ENCODE measurements around the gene GNAQ.
"Not testable (repeated sequence)": the region's sequence is repeated elsewhere in the genome, so short reads cannot be mapped to it uniquely, and the experiment has no call there.

The GNAQ gene

GRCh38 chr9:77731008-77731698 is 300.5 kb downstream of the GNAQ start:
- no peak for DNase-seq (ENCODE audit: low read depth)

GRCh38 chr9:77729177-77729576 is 302.4 kb downstream of the GNAQ start:
- no peak for DNase-seq (ENCODE audit: low read depth)

DNA sequence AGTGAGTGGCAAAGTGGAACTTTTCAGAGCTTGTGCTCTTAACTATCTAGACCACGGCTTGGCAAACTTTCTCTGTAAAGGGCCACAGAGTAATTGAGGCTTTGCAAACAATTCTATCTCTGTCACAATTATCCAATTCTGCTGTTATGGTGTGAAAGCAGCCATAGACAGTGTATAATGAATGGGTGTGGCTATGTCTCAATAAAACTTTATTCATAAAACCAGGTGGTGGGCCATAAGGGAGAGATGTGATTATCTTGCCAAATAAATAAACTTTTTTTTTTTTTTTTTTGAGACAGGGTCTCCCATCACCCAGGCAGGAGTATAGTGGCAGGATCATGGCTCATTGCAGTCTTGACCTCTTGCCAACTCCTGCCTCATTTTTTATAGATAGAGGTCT is 304.8 kb downstream of the GNAQ start:
- DNase-seq (ENCODE audit: low read depth): no peak

DNA sequence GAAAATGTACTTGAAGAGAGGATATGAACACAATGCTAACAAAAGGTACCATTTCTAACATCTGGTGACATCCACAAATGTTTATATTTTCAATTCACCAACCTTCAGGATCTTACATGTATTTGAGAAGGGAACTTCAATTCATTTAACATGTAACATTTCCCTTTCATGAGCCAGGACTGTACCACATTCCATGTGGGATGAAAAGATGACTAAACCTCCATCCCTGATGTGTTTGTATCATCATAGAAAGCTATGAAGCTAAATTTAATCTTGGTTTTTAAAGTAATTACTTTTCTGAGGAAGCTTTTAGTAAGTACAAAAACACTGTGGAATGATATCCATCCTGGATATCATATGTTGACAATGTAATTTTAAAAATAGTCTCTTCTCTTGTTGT is 305.3 kb downstream of the GNAQ start:
- DNase-seq (ENCODE audit: low read depth): no peak

DNA sequence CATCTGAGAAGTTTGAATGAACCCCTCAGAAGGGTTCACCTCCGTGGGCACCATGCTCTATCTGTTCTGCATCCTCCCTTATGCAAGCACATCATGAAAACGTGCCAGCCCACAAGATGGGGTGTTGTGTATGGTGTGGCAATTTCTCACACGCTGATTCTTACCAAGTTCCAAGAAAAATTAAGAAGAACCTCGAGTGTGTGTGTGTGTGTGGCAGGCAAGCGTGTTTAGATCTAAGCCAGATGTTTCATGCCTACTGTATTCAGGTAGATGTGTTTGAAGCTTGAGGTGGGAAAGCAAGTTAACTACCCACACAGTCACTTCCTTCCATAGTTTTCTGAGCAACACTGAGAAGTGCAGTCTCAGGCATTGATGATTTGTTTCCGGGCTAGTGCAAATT is 305.8 kb downstream of the GNAQ start:
- DNase-seq (ENCODE audit: low read depth): no peak

- no peak for DNase-seq (ENCODE audit: low read depth)
Measured at GRCh38 chr9:77725046-77725694, 306.4 kb downstream of the GNAQ start.

GRCh38 chr9:77721156-77721555 is 310.5 kb downstream of the GNAQ start:
- DNase-seq (ENCODE audit: low read depth): not testable (repeated sequence)

DNA sequence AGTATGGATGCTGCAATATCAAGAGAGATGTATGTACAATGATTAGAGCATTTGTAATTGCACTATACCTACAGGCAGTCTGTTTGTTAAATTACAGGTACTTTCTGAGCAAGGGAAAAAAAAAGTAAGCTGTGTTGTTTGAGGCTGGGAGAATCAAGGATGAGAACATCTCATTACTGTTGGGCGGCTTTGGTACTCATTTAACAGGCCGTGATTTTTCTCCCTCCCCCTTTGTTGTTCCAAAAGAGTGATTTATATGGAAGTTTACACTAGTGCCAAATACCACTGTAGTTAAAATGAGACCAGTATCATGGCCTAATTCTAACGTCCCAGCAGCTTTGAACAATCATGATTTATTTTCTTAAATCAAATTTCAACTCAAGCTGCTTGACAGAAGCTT is 312.3 kb downstream of the GNAQ start:
- DNase-seq (ENCODE audit: low read depth): no peak

DNA sequence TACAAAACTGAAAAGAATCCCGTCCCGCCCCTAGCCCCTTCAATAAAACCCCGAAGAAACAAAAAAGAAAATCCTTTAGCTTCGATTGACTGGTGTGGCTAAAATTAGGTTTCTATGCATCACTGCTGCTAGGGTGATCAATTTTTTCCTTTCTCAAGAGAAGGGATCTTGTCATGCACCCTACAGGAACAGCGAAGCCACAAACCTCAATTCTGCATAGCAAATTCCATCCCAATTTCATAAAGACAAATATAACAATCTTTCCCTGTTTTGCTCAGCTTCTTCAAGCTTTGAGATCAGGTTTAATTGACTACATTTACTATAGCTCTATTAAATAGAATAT is 313.3 kb downstream of the GNAQ start:
- not testable (repeated sequence) for DNase-seq (ENCODE audit: low read depth)

DNA sequence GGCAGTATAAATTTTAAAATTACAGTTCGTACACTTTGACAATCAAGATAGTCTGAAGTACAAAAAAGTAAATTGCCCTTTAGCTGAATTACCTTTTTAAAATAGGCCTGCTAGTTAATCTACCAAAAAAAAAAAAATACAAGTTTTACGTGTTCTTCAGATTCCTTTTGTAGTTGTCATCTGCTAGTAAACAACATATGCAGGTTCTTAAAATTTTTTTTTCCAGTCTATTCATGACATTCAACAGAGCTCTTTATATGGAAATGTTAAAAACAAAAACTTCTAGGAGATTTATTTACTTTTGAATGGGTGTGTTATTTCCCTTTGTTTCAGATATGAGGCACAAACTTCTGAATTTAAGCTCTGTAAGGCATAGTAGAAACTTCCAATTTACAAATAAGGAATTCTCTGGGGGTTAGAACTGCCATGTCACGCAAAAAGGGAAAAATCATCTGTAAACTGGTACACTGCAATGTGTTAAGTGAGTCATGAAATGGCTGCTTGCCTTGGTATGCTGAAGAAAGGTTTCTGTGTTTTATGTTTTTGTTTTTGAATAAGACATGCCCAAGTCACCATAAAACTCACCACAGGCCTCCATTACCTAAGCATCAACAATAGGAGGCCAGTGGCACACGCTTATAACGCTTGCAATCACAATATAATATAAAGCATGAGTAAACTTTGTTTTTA is 313.9 kb downstream of the GNAQ start:
- DNase-seq (ENCODE audit: low read depth): peak; percentile 58

- no peak for DNase-seq (ENCODE audit: low read depth)
Measured at GRCh38 chr9:77714077-77714549, 317.5 kb downstream of the GNAQ start.

DNA sequence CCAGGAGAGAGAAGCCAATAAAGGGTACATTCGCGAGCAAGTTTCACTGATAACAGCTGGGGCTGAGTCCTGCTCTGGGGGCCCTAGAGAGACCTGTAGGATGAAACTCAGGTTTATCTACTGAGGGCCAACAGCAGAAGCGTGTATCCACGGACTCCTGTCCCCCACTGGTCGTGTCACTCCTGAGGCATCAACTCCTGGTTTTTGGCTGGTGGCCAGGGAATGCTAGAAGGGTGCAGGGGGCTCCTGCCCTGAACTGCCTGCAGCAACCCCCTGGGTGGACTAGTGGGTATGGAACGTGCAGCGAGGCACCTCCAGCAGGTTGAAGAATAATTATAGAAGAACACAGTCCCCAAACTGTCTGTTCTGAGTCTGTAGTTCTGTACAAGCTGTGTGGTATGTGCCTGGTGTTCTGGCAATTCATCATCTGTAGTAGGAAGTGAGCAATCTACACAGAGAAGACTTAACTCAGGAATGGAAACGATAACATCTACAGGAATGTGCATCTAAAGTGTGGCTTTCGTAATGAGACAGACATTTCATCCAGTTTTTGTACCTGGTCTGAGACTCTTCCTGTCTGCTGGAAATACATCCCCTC is 319.0 kb downstream of the GNAQ start:
- no peak for DNase-seq (ENCODE audit: low read depth)

DNA sequence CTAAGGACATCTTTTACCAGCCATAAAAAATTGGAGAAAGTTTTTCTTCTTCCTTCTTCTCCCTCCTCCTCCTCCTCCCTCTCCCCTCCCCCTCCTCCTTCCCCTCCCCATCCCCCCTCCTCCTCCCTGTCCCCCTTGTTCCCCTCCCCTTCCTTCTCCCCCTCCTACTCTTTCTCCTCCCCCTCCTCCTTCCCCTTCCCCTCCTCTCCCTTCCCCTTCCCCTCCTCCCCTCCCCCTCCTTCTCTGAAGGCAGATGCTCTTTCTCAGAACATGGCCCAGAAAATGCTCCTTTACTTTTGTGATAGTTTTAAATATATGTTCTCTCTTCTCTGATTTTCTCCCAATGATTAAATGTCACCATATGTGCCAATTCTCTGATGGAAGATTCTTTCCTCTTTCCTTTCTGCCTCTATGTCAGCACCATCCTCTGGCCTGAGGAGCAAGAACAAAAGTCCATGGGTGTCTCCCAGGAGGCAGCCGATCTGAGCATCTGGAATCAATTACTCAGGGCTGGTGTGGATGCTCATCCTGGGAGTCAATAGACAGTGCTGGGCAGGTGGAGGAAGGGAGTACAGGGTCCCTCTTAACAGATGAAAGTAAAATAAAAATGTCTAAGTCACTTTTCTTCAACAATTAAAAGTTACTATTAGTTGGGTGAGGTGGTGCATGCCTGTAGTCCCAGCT is 320.5 kb downstream of the GNAQ start:
- no peak for DNase-seq (ENCODE audit: low read depth)

GRCh38 chr9:77710316-77710715 is 321.3 kb downstream of the GNAQ start:
- DNase-seq (ENCODE audit: low read depth): no peak

- no peak for DNase-seq (ENCODE audit: low read depth)
Measured at GRCh38 chr9:77708064-77708815, 323.4 kb downstream of the GNAQ start.

GRCh38 chr9:77707383-77708063 is 324.1 kb downstream of the GNAQ start:
- DNase-seq (ENCODE audit: low read depth): peak; percentile 98

DNA sequence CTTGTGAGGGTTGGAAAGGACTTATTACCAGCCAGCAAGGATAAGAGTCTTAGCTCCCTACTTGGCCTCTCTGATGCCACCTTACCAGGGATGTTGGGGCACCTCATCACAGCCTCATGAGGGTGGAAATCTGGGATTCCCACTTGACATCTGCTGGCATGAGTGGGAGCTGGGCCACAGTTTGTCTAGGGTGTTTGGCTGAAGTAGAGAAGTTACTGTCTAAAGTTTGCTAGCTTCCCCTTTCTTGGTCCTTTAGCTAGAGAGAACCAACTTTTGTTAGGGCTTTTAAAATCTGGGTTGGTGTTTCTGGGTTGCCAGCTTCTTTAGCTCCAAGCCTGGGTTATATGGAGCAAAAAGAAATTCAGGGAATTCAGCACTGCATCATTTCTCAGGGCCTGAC is 326.0 kb downstream of the GNAQ start:
- DNase-seq (ENCODE audit: low read depth): no peak

DNA sequence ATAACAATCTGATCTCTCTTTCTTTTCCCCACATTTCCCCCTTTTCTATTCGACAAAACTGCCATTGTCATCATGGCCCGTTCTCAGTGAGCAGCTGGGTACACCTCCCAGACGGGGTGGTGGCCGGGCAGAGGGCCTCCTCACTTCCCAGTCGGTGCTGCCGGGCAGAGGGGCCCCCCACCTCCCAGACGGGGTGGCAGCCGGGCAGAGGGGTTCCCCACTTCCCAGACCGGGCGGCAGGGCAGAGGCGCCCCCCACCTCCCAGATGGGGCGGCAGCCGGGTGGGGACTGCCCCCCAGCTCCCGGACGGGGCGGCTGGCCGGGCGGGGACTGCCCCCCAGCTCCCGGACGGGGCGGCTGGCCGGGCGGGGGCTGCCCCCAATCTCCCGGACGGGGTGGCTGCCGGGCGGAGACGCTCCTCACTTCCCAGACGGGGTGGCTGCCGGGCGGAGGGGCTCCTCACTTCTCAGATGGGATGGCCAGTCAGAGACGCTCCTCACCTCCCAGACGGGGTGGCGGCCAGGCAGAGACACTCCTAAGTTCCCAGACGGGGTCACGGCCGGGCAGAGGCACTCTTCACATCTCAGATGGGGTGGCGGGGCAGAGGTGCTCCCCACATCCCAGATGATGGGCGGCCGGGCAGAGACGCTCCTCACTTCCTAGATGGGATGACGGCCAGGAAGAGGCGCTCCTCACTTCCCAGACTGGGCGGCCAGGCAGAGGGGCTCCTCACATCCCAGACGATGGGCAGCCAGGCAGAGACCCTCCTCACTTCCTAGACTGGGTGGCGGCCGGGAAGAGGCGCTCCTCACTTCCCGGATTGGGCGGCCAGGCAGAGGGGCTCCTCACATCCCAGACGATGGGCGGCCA is 328.9 kb downstream of the GNAQ start:
- not testable (repeated sequence) for DNase-seq (ENCODE audit: low read depth)

- no peak for DNase-seq (ENCODE audit: low read depth)
Measured at GRCh38 chr9:77697238-77697984, 334.2 kb downstream of the GNAQ start.

Data from fibroblast of the conjunctiva (primary cell).